C4-2B (cell line): Measurements from ENCODE around the gene PPM1E.

Experiments
- CTCF ChIP-seq: fragments of 450-650 bp; conservative IDR thresholded peaks from 2 replicates; pipeline ENCODE4 v1.5.1; 2017; ENCODE audit warnings: mild to moderate bottlenecking
- ZFX ChIP-seq: fragments of 450-650 bp; IDR thresholded peaks from 2 replicates; pipeline ENCODE4 v1.6.1; 2017

- TF ChIP-seq CTCF = no peak
- no peak for TF ChIP-seq ZFX
These were observed 262.4 kb downstream of the PPM1E start for GRCh38 chr17:59018019-59018418.
